Posterior cingulate gyrus (tissue), 11 donors: Measurements from ENCODE around the gene DENND1C.

Source experiments
- DNase-seq, 10 donors: peaks; one replicate each; pipeline versions ENCODE4 v3.0.0 to v3.0.0-alpha.2; 2020 to 2021; ENCODE audit warnings: mixed read lengths in 3 of 10
- intact Hi-C: fragments of 100-400 bp; cut with DNase I; formaldehyde crosslinking; loops from one replicate; pipeline ENCODE4 v1.15.1; 2023

The DENND1C gene

GRCh38 chr19:6459262-6460098 is 22.1 kb downstream of the DENND1C start, which contains the start of gene SLC25A23:
Gene SLC25A23, minus strand, starts transcription at chr19:6459792. Its CDS starts 164 bp downstream, at chr19:6459628.
- intact Hi-C loops, result no loop called here
- peak; percentile 55 to 96 (median 72) for DNase-seq

GRCh38 chr19:6458695-6459261 is 22.8 kb downstream of the DENND1C start:
- intact Hi-C loops, result no loop called here
- no peak for DNase-seq

GRCh38 chr19:6457958-6458694 is 23.5 kb downstream of the DENND1C start:
- intact Hi-C loops, result no loop called here
- no peak for DNase-seq

- DNase-seq, result peak in 2 of 10 donors; percentile 21 to 39
- intact Hi-C loops, result no loop called here
These were observed 25.7 kb downstream of the DENND1C start for GRCh38 chr19:6455924-6456323.

- intact Hi-C loops, result no loop called here
- no peak for DNase-seq
These were observed 27.5 kb downstream of the DENND1C start for GRCh38 chr19:6453951-6454565.

GRCh38 chr19:6452899-6453298 is 28.7 kb downstream of the DENND1C start:
- intact Hi-C loops, result no loop called here
- DNase-seq, result no peak

- DNase-seq, result no peak
- intact Hi-C loops, result no loop called here
These were observed 29.4 kb downstream of the DENND1C start for GRCh38 chr19:6452223-6452614.

GRCh38 chr19:6451583-6452222 is 29.9 kb downstream of the DENND1C start:
- DNase-seq, result no peak
- intact Hi-C loops, result no loop called here

GRCh38 chr19:6450166-6450565 is 31.4 kb downstream of the DENND1C start:
- intact Hi-C loops, result no loop called here

GRCh38 chr19:6448045-6448444 is 33.5 kb downstream of the DENND1C start:
- no peak for DNase-seq
- intact Hi-C loops, result no loop called here

More at GRCh38 chr19:6450166-6450565, 31.4 kb downstream of the DENND1C start:
- DNase-seq, result no peak

GRCh38 chr19:6446452-6446851 is 35.1 kb downstream of the DENND1C start:
- intact Hi-C loops, result no loop called here

GRCh38 chr19:6443986-6444385 is 37.6 kb downstream of the DENND1C start:
- intact Hi-C loops, result no loop called here
- no peak for DNase-seq

More at GRCh38 chr19:6446452-6446851, 35.1 kb downstream of the DENND1C start:
- DNase-seq, result no peak

- intact Hi-C loops, result no loop called here
- no peak for DNase-seq
These were observed 39.4 kb downstream of the DENND1C start for GRCh38 chr19:6442087-6442688.

GRCh38 chr19:6440905-6441304 is 40.7 kb downstream of the DENND1C start:
- no peak for DNase-seq
- intact Hi-C loops, result no loop called here

- DNase-seq, result no peak
- intact Hi-C loops, result no loop called here
These were observed 41.8 kb downstream of the DENND1C start for GRCh38 chr19:6439743-6440142.

GRCh38 chr19:6433663-6434062 is 47.9 kb downstream of the DENND1C start, which contains the start of gene SLC25A41:
Gene SLC25A41, minus strand, starts transcription at chr19:6433763. Its CDS starts 70 bp downstream, at chr19:6433693.
- intact Hi-C loops, result no loop called here

GRCh38 chr19:6433165-6433564 is 48.4 kb downstream of the DENND1C start:
- intact Hi-C loops, result no loop called here
- DNase-seq, result no peak

More at GRCh38 chr19:6433663-6434062, 47.9 kb downstream of the DENND1C start, which contains the start of gene SLC25A41:
- DNase-seq, result no peak

GRCh38 chr19:6431891-6432290 is 49.7 kb downstream of the DENND1C start:
- peak in 1 of 10 donors; percentile 16 for DNase-seq
- intact Hi-C loops, result no loop called here

GRCh38 chr19:6429419-6430221 is 52.0 kb downstream of the DENND1C start:
- DNase-seq, result peak in 1 of 10 donors; percentile 40
- intact Hi-C loops, result no loop called here
